ENCODE data around the gene GPR39. TPM values are rescaled to one million over a fixed set of nuclear protein-coding genes. Genes with fewer than 3 reads are reported as not detected.

GPR39 gene
- total RNA-seq, 1 experiment from 2014 or later = 34.8 TPM

DNA sequence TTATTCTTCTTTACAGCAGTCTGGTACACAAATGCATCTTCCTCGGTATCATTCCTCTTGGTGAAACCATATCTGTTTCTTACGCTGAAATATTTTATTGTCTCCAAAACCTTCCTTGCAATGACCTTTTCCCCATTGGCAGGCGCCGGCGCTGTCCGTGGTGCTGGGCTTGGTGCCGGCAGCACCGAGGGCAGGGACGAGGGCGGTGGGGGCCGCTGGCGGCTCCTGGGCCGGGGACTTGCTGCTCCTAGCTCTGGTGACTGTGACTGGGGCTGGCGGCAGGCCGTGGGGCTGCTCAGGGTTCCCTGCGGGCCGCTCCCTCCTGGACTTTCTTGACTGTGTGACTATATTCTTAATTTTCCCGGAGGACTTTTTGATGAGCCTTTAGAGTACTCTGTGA is 72.5 kb downstream of the GPR39 start:
- Histone ChIP-seq H3K27me3 (ENCODE audit: low read length) (no peaks in the 10 kb centered on the region), H3K9me3 (ENCODE audit: low read length) (no peaks in the 10 kb centered on the region), H4K20me1 (ENCODE audit: low read length) (peaks cover 17% of the 10 kb centered on the region), H3K27ac (ENCODE audit: low read length) (no peak overlapping the region), H3F3A (ENCODE audit: low read length, unreplicated experiment) (no peaks in the 10 kb centered on the region), H3K4me1 (ENCODE audit: insufficient read depth, low read length) (no peaks in the 10 kb centered on the region), H3K4me3 (ENCODE audit: low read length) (no peak overlapping the region), H3K9ac (ENCODE audit: low read length) (no peak overlapping the region), H3K36me3 (ENCODE audit: low read depth, low read length) (no peaks in the 10 kb centered on the region; the same call in 1 of the 2 replicates), H3K79me2 (ENCODE audit: low read length) (peaks cover 24% of the 10 kb centered on the region), H3K9me2 (replicated peaks; ENCODE audit: low read length) (no peaks in the 10 kb centered on the region), H2AFZ (ENCODE audit: low read length) (no peak overlapping the region), H3K4me2 (ENCODE audit: low read length) (no peak overlapping the region)
- CTCF ChIA-PET = no interaction called here
- intact Hi-C loops (cut with micrococcal nuclease) = no loop called here
- BruUV-seq (replicated peaks) = no TSS peak
- no peak for DNase-seq
- TF ChIP-seq EZH2phosphoT487 (IDR thresholded peaks at IDR 0.05; ENCODE audit: borderline replicate concordance, low read length) (no peak), EZH2 (IDR thresholded peaks at IDR 0.05; ENCODE audit: low read length, unreplicated experiment) (no peak)
- TF ChIP-seq, protein P1, sequence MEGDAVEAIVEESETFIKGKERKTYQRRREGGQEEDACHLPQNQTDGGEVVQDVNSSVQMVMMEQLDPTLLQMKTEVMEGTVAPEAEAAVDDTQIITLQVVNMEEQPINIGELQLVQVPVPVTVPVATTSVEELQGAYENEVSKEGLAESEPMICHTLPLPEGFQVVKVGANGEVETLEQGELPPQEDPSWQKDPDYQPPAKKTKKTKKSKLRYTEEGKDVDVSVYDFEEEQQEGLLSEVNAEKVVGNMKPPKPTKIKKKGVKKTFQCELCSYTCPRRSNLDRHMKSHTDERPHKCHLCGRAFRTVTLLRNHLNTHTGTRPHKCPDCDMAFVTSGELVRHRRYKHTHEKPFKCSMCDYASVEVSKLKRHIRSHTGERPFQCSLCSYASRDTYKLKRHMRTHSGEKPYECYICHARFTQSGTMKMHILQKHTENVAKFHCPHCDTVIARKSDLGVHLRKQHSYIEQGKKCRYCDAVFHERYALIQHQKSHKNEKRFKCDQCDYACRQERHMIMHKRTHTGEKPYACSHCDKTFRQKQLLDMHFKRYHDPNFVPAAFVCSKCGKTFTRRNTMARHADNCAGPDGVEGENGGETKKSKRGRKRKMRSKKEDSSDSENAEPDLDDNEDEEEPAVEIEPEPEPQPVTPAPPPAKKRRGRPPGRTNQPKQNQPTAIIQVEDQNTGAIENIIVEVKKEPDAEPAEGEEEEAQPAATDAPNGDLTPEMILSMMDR (conservative IDR thresholded peaks at IDR 0.05; ENCODE audit: low read depth, low read length) = no peak
- POLR2A ChIA-PET (ENCODE audit: unreplicated experiment) = no interaction called here
- ATAC-seq = no peak

DNA sequence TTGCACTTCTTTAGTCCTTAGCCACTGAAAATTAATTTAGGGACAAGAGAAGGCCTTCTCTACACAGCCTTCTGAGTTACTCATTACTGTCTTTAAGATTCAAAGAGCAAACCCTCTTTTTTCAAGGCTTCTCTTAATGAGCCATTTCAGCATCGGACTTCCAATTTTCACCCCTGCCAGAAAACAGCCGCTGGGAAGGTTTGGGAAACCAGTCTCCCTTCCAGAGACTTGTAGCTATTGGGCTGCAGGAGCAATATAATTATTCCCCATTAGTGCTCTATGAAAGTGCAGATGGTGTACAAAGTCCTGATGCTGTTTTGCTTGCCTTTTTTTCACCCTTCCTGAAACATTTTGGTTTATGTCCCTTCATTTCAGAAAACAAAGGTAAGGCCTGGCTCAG is 79.3 kb downstream of the GPR39 start:
- peaks cover 34% of the 10 kb centered on the region for H3K79me2 ChIP-seq (ENCODE audit: low read length)
- no peak overlapping the region for H3K9ac ChIP-seq (ENCODE audit: low read length)
- H3K36me3 ChIP-seq (ENCODE audit: low read depth, low read length) = no peaks in the 10 kb centered on the region
- BruUV-seq (replicated peaks) = no TSS peak
- no peak overlapping the region for H3K27ac ChIP-seq (ENCODE audit: low read length)
- ChIA-PET POLR2A (ENCODE audit: unreplicated experiment) (no interaction called here), CTCF (no interaction called here)
- no peak overlapping the region for H3K4me2 ChIP-seq (ENCODE audit: low read length)
- DNase-seq = no peak
- no peaks in the 10 kb centered on the region for H3K9me2 ChIP-seq (replicated peaks; ENCODE audit: low read length)
- H4K20me1 ChIP-seq (ENCODE audit: low read length) = peaks cover 5% of the 10 kb centered on the region; the same call in 1 of the 2 replicates
- intact Hi-C loops (cut with micrococcal nuclease) = no loop called here
- no peak overlapping the region for H2AFZ ChIP-seq (ENCODE audit: low read length)
- no peak for TF ChIP-seq EZH2phosphoT487 (IDR thresholded peaks at IDR 0.05; ENCODE audit: borderline replicate concordance, low read length)
- TF ChIP-seq, protein P1 (conservative IDR thresholded peaks at IDR 0.05; ENCODE audit: low read depth, low read length) = no peak
- TF ChIP-seq EZH2 (IDR thresholded peaks at IDR 0.05; ENCODE audit: low read length, unreplicated experiment) = no peak
- no peak overlapping the region for H3K4me3 ChIP-seq (ENCODE audit: low read length)
- no peaks in the 10 kb centered on the region for H3K4me1 ChIP-seq (ENCODE audit: insufficient read depth, low read length)
- ATAC-seq = no peak
- no peaks in the 10 kb centered on the region for H3K9me3 ChIP-seq (ENCODE audit: low read length)
- no peaks in the 10 kb centered on the region for H3F3A ChIP-seq (ENCODE audit: low read length, unreplicated experiment)
- no peaks in the 10 kb centered on the region for H3K27me3 ChIP-seq (ENCODE audit: low read length)

DNA sequence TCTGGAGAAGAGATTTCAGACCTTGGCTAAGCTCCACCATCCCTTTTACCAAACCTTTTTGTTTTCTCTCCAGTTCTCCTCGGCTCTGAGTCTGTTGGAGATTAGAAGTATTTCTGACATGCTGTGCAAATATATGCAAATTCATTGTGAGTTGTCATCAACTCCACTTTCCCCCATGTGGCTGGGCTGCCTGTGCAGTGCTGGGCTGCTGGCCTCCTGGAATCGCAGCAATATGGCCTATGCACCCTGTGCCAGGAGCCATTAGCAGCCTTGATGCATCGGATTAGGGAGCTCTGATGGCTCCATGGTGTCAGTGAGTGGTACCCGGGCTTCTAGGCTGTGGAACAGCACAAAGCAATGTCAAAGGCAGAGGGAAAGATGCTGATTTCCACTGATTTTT is 80.0 kb downstream of the GPR39 start:
- H3K9ac ChIP-seq (ENCODE audit: low read length) = no peak overlapping the region
- ATAC-seq (no peak), DNase-seq (no peak)
- H3K27me3 ChIP-seq (ENCODE audit: low read length) = no peaks in the 10 kb centered on the region
- H3K36me3 ChIP-seq (ENCODE audit: low read depth, low read length) = no peaks in the 10 kb centered on the region
- TF ChIP-seq EZH2phosphoT487 (IDR thresholded peaks at IDR 0.05; ENCODE audit: borderline replicate concordance, low read length) = no peak
- TF ChIP-seq, protein P1 (conservative IDR thresholded peaks at IDR 0.05; ENCODE audit: low read depth, low read length) = no peak
- TF ChIP-seq EZH2 (IDR thresholded peaks at IDR 0.05; ENCODE audit: low read length, unreplicated experiment) = no peak
- H2AFZ ChIP-seq (ENCODE audit: low read length) = no peak overlapping the region
- CTCF ChIA-PET = no interaction called here
- H3K27ac ChIP-seq (ENCODE audit: low read length) = no peak overlapping the region
- peaks cover 1% of the 10 kb centered on the region; the same call in 1 of the 2 replicates for H4K20me1 ChIP-seq (ENCODE audit: low read length)
- H3K4me1 ChIP-seq (ENCODE audit: insufficient read depth, low read length) = no peaks in the 10 kb centered on the region
- peaks cover 41% of the 10 kb centered on the region for H3K79me2 ChIP-seq (ENCODE audit: low read length)
- intact Hi-C loops (cut with micrococcal nuclease) = no loop called here
- BruUV-seq (replicated peaks) = no TSS peak
- POLR2A ChIA-PET (ENCODE audit: unreplicated experiment) = no interaction called here
- no peak overlapping the region for H3K4me2 ChIP-seq (ENCODE audit: low read length)
- no peaks in the 10 kb centered on the region for H3K9me3 ChIP-seq (ENCODE audit: low read length)
- H3K9me2 ChIP-seq (replicated peaks; ENCODE audit: low read length) = no peaks in the 10 kb centered on the region
- H3F3A ChIP-seq (ENCODE audit: low read length, unreplicated experiment) = no peaks in the 10 kb centered on the region
- no peak overlapping the region for H3K4me3 ChIP-seq (ENCODE audit: low read length)

All from PC-3 (cell line).